H1 (cell line): ENCODE data around the gene VAPA. TPM values are rescaled to one million over a fixed set of nuclear protein-coding genes. Genes with fewer than 3 reads are reported as not detected.

Experiments
- CTCF ChIA-PET: fragments of 300-600 bp; sonication (Branson Sonifier 250); formaldehyde crosslinking; loops from one replicate; lab custom pipeline; 2021; ENCODE audit not compliant: partially characterized antibody; lab: Charles Lee
- POLR2A ChIA-PET: fragments of 300-600 bp; sonication (Branson Sonifier 250); formaldehyde crosslinking; loops from one replicate; lab custom pipeline; 2021; ENCODE audit warnings: inconsistent platforms; ENCODE audit not compliant: partially characterized antibody; lab: Charles Lee
- DNase-seq, 2 experiments: peaks; one replicate each; pipeline versions ENCODE4 v3.0.0 to v3.0.0-alpha.2; 2010 to 2022; ENCODE audit warnings: low spot score in 2 of 2, low read depth in 1 of 2, mixed read lengths in 1 of 2
- FAIRE-seq: peaks from 2 replicates; lab custom pipeline; 2011; peaks lifted over from hg19 to GRCh38; lab: Jason Lieb, UNC
- H2AFZ ChIP-seq: 2 replicates; pipeline ENCODE4 v1.8.1; 2012; ENCODE audit warnings: low read length, inconsistent platforms
- H2AK5ac ChIP-seq: 2 replicates; pipeline ENCODE4 v1.6.1; 2013; ENCODE audit warnings: low read depth, low read length
- H2BK120ac ChIP-seq: replicated peaks from 2 replicates; pipeline ENCODE3; 2013; ENCODE audit warnings: low read depth, low read length, inconsistent platforms
- H2BK12ac ChIP-seq: 2 replicates; pipeline ENCODE4 v1.6.1; 2013; ENCODE audit warnings: low read depth, low read length
- H2BK15ac ChIP-seq: 2 replicates; pipeline ENCODE4 v1.6.1; 2013; ENCODE audit warnings: low read length
- H2BK20ac ChIP-seq: 2 replicates; pipeline ENCODE4 v1.6.1; 2013; ENCODE audit warnings: low read length
- H2BK5ac ChIP-seq: 2 replicates; pipeline ENCODE4 v1.6.1; 2013; ENCODE audit warnings: low read depth, low read length
- H3K14ac ChIP-seq: 2 replicates; pipeline ENCODE4 v1.6.1; 2013; ENCODE audit warnings: inconsistent platforms; ENCODE audit not compliant: insufficient read length
- H3K18ac ChIP-seq: 2 replicates; pipeline ENCODE4 v1.6.1; 2013; ENCODE audit warnings: low read length; ENCODE audit errors: extremely low read depth
- H3K23ac ChIP-seq: 2 replicates; pipeline ENCODE4 v1.6.1; 2013; ENCODE audit warnings: inconsistent platforms; ENCODE audit not compliant: insufficient read length
- H3K23me2 ChIP-seq: 2 replicates; pipeline ENCODE4 v1.6.1; 2013; ENCODE audit warnings: low read depth, low read length
- H3K27ac ChIP-seq: 2 replicates; pipeline ENCODE4 v1.6.1; 2011; ENCODE audit warnings: low read depth, low read length, inconsistent platforms
- H3K27me3 ChIP-seq, 4 experiments: replicated peaks in 1 of 4; 1 replicate in 1 of 4; 2 replicates in 3 of 4; pipeline versions ENCODE4 v1.6.1 to v1.8.1; 2011 to 2013; ENCODE audit warnings: low read length in 3 of 4, mild to moderate bottlenecking in 3 of 4, inconsistent platforms in 2 of 4, mixed read lengths in 2 of 4, moderate library complexity in 1 of 4; ENCODE audit not compliant: control insufficient read depth in 3 of 4, insufficient read depth in 3 of 4; ENCODE audit errors: extremely low read depth in 1 of 4
- H3K36me3 ChIP-seq, 4 experiments: 2 replicates each; pipeline versions ENCODE4 v1.6.1 to v1.8.1; 2011 to 2013; ENCODE audit warnings: mild to moderate bottlenecking in 4 of 4, low read length in 3 of 4, moderate library complexity in 2 of 4, control low read depth in 1 of 4, inconsistent platforms in 1 of 4; ENCODE audit not compliant: insufficient read depth in 4 of 4, control insufficient read depth in 2 of 4
- H3K4ac ChIP-seq: replicated peaks from 2 replicates; pipeline ENCODE3; 2013; ENCODE audit warnings: low read length, low read depth, mixed read lengths, inconsistent platforms; ENCODE audit not compliant: insufficient read length
- H3K4me1 ChIP-seq, 4 experiments: replicated peaks in 1 of 4; 1 replicate in 1 of 4; 2 replicates in 3 of 4; pipeline versions ENCODE4 v1.6.1 to v1.8.1; 2011 to 2013; ENCODE audit warnings: low read length in 3 of 4, inconsistent platforms in 2 of 4, mixed read lengths in 1 of 4; ENCODE audit not compliant: insufficient read depth in 4 of 4, control insufficient read depth in 3 of 4
- H3K4me2 ChIP-seq, 2 experiments: 2 replicates each; pipeline versions ENCODE4 v1.6.1 to v1.8.1; 2011 to 2013; ENCODE audit warnings: low read depth in 2 of 2, low read length in 2 of 2, control low read depth in 1 of 2, inconsistent platforms in 1 of 2, mild to moderate bottlenecking in 1 of 2; ENCODE audit not compliant: insufficient read depth in 1 of 2
- H3K4me3 ChIP-seq, 4 experiments: fragments of 200-600, 300-600 bp in 1 of 4; sonication (generic), shearing (Covaris generic), sonication (Bioruptor Twin) in 1 of 4; 2 replicates each; pipeline versions ENCODE4 v1.5.1 to v1.8.1; 2011 to 2016; ENCODE audit warnings: low read length in 4 of 4, low read depth in 3 of 4, control low read depth in 2 of 4, inconsistent platforms in 2 of 4, mild to moderate bottlenecking in 2 of 4, mixed read lengths in 1 of 4, moderate library complexity in 1 of 4; ENCODE audit not compliant: insufficient read depth in 2 of 4; ENCODE audit errors: extremely low read depth in 1 of 4
- H3K56ac ChIP-seq: replicated peaks from 2 replicates; pipeline ENCODE3; 2013; ENCODE audit warnings: low read depth, mild to moderate bottlenecking, mixed read lengths, low read length, inconsistent platforms; ENCODE audit not compliant: insufficient read length
- H3K79me1 ChIP-seq: 2 replicates; pipeline ENCODE4 v1.6.1; 2013; ENCODE audit warnings: low read depth, low read length, control low read depth
- H3K79me2 ChIP-seq, 2 experiments: 2 replicates each; pipeline versions ENCODE4 v1.6.1 to v1.8.1; 2012 to 2013; ENCODE audit warnings: low read length in 2 of 2, mild to moderate bottlenecking in 2 of 2, inconsistent platforms in 1 of 2; ENCODE audit not compliant: insufficient read depth in 2 of 2, control insufficient read depth in 1 of 2
- H3K9ac ChIP-seq, 4 experiments: replicated peaks in 1 of 4; 1 replicate in 1 of 4; 2 replicates in 3 of 4; pipeline versions ENCODE4 v1.6.1 to v1.8.1; 2011 to 2013; ENCODE audit warnings: low read depth in 3 of 4, low read length in 3 of 4, control low read depth in 2 of 4, mild to moderate bottlenecking in 2 of 4, moderate library complexity in 2 of 4, inconsistent platforms in 1 of 4; ENCODE audit errors: extremely low read depth in 1 of 4
- H3K9me3 ChIP-seq, 2 experiments: 2 replicates each; pipeline versions ENCODE4 v1.6.1 to v1.8.1; 2012 to 2013; ENCODE audit warnings: mild to moderate bottlenecking in 2 of 2, moderate library complexity in 2 of 2, control low read depth in 1 of 2, inconsistent platforms in 1 of 2, low read depth in 1 of 2, low read length in 1 of 2, mixed read lengths in 1 of 2; ENCODE audit not compliant: insufficient read depth in 2 of 2
- H4K20me1 ChIP-seq, 2 experiments: replicated peaks in 1 of 2; 2 replicates each; pipeline versions ENCODE3 to v1.8.1; 2011 to 2013; ENCODE audit warnings: inconsistent platforms in 2 of 2, low read length in 2 of 2, mild to moderate bottlenecking in 1 of 2; ENCODE audit not compliant: insufficient read depth in 2 of 2, control insufficient read depth in 1 of 2
- H4K5ac ChIP-seq: 2 replicates; pipeline ENCODE4 v1.6.1; 2013; ENCODE audit warnings: low read length, low read depth, mixed read lengths, inconsistent platforms; ENCODE audit not compliant: insufficient read length
- H4K8ac ChIP-seq: 2 replicates; pipeline ENCODE4 v1.8.0; 2013; ENCODE audit warnings: mild to moderate bottlenecking, moderate library complexity, low read length, inconsistent platforms; ENCODE audit not compliant: insufficient read depth; ENCODE audit errors: extremely low read depth
- H4K91ac ChIP-seq: replicated peaks from 2 replicates; pipeline ENCODE3; 2013; ENCODE audit warnings: low read length, mixed read lengths, inconsistent platforms; ENCODE audit not compliant: insufficient read length
- CTBP2 ChIP-seq: IDR thresholded peaks from 2 replicates; pipeline ENCODE4 v1.7.0; 2011; ENCODE audit warnings: borderline replicate concordance, mild to moderate bottlenecking, moderate library complexity, mixed read lengths, low read length; ENCODE audit not compliant: insufficient read depth, insufficient read length
- USF2 ChIP-seq: IDR thresholded peaks from 2 replicates; pipeline ENCODE4 v1.6.1; 2011; ENCODE audit warnings: low read length, improper control_type of control experiment
- WGBS, 2 experiments: shearing (Covaris generic) in 1 of 2; methylation state at CpG; one replicate each; pipeline versions ENCODE4 v1.1.6 to v1.1.7; 2013 to 2015; ENCODE audit warnings: low lambda C conversion rate in 2 of 2, mixed read lengths in 2 of 2, inconsistent platforms in 1 of 2, low coverage in 1 of 2, missing lambda C conversion rate in 1 of 2; ENCODE audit not compliant: insufficient replicate concordance in 2 of 2, insufficient coverage in 1 of 2, insufficient read length in 1 of 2; ENCODE audit errors: extremely low coverage in 1 of 2, missing lambda C conversion rate in 1 of 2; 5-methylcytosine and 5-hydroxymethylcytosine counted together
- polyA plus RNA-seq, 7 experiments: library from polyadenylated mRNA; depleted of rRNA in 3 of 7; stranded (reverse) in 5 of 7; unstranded in 2 of 7; fragments of >200 nt in 5 of 7; fragments of 200-250 nt in 2 of 7; gene quantifications; 1 replicate in 5 of 7; 2 replicates in 1 of 7; 4 replicates in 1 of 7; pipeline versions ENCODE4 v1.2.1 to v1.2.3, GENCODE V29; 2011 to 2013; ENCODE audit warnings: missing spikeins in 2 of 7, mixed read lengths in 2 of 7
- total RNA-seq: library from RNA; stranded (reverse); fragmentation: NEBNext Ultra II Directional; extraction: Animal tissue kit (Norgen Biotek cat#: 25700); gene quantifications from 2 replicates; pipeline ENCODE4 v1.2.1, GENCODE V29; 2021

Gene VAPA
- total and polyA plus RNA-seq, 2 of the 8 experiments (the other 6 are each of a cell fraction or from before 2014, with no cell fraction given), result 79.7 to 130 TPM

GRCh38 chr18:9930299-9930884 lies 16.6 kb downstream of the VAPA start:
- no peak overlapping the region for H2BK120ac ChIP-seq
- no peaks in the 10 kb centered on the region for H3K9me3 ChIP-seq
- TF ChIP-seq CTBP2 (no peak), USF2 (no peak)
- H3K14ac ChIP-seq, result no peak overlapping the region
- H3K18ac ChIP-seq, result no peak overlapping the region
- H3K36me3 ChIP-seq, result peaks cover 0 to 21% (median 4%) of the 10 kb centered on the region in 4 experiments; a peak in 3 of 8 replicates
- no peak overlapping the region for H2AFZ ChIP-seq
- H2BK15ac ChIP-seq, result no peak overlapping the region
- H3K9ac ChIP-seq, result no peak overlapping the region
- H2BK12ac ChIP-seq, result no peak overlapping the region
- H2BK20ac ChIP-seq, result no peak overlapping the region
- CTCF ChIA-PET, result interaction anchor here (1.4 kb wide), 1 partner anchor 21 kb away, joined by 4 read pairs; no protein-coding TSS in a partner anchor
- H3K4me2 ChIP-seq, result no peak overlapping the region
- 94% methylated on average over 3 of the region's 3 CpGs; no CpG with 5 or more reads in 1 of the 2 experiments for WGBS, 2 experiments
- peaks cover 1 to 10% (median 5%) of the 10 kb centered on the region in 4 experiments; a peak in 5 of 7 replicates for H3K4me1 ChIP-seq
- no peak overlapping the region for H3K4me3 ChIP-seq
- H3K23me2 ChIP-seq, result no peaks in the 10 kb centered on the region
- no peaks in the 10 kb centered on the region; the same call in 1 of the 2 replicates for H3K79me1 ChIP-seq
- H3K79me2 ChIP-seq, result peaks cover 6 to 91% of the 10 kb centered on the region in 2 experiments
- no peak overlapping the region for H3K23ac ChIP-seq
- no peak overlapping the region for H3K4ac ChIP-seq
- H2AK5ac ChIP-seq, result no peak overlapping the region
- H3K56ac ChIP-seq, result no peak overlapping the region
- H3K27me3 ChIP-seq, result no peaks in the 10 kb centered on the region
- H2BK5ac ChIP-seq, result no peak overlapping the region
- FAIRE-seq (no peak), DNase-seq (no peak)
- no peak overlapping the region for H4K5ac ChIP-seq
- no peak overlapping the region for H3K27ac ChIP-seq
- no peak overlapping the region for H4K8ac ChIP-seq
- H4K20me1 ChIP-seq, result peaks cover 5 to 6% of the 10 kb centered on the region in 2 experiments
- H4K91ac ChIP-seq, result no peak overlapping the region
- POLR2A ChIA-PET, result interaction anchor here (0.8 kb wide), 1 partner anchor 15 kb away, joined by 4 read pairs; no protein-coding TSS in a partner anchor
